ENCODE data around the gene RAI14.

GRCh38 chr5:34706084-34706483 is 50.0 kb downstream of the RAI14 start:
- TF ChIP-seq FOXK2 (IDR thresholded peaks at IDR 0.05) (no peak), SUZ12 (IDR thresholded peaks at IDR 0.05) (no peak), HDGF (IDR thresholded peaks at IDR 0.05; ENCODE audit: borderline replicate concordance) (no peak)

Data from HEK293T (cell line).